Neural cell (in vitro differentiated cells): ENCODE results near the gene RNF148. TPM values are rescaled to one million over a fixed set of nuclear protein-coding genes. Genes with fewer than 3 reads are reported as not detected.

Experiments
- H2AFZ ChIP-seq: fragments of 200-600, 300-800 bp; sonication (generic), shearing (Covaris generic); 2 replicates; pipeline ENCODE4 v1.6.0; 2014; ENCODE audit warnings: low read depth, mild to moderate bottlenecking, antibody characterized with exemption, low read length, moderate library complexity
- H3F3A ChIP-seq: fragments of 200-600 bp; shearing (Covaris generic); 2 replicates; pipeline ENCODE4 v1.6.1; 2016; ENCODE audit warnings: mild to moderate bottlenecking, moderate library complexity, mixed read lengths, antibody characterized with exemption, low read length; ENCODE audit not compliant: insufficient read depth, poor library complexity, severe bottlenecking
- H3K27ac ChIP-seq: fragments of 200-600, 300-800 bp; sonication (generic), shearing (Covaris generic); 2 replicates; pipeline ENCODE4 v1.5.1; 2014; ENCODE audit warnings: mild to moderate bottlenecking, low read length, moderate library complexity
- H3K27me3 ChIP-seq: fragments of 300-800, 200-600 bp; sonication (generic), shearing (Covaris generic); 2 replicates; pipeline ENCODE4 v1.6.0; 2014; ENCODE audit warnings: mild to moderate bottlenecking, low read depth, low read length, moderate library complexity; ENCODE audit not compliant: insufficient read depth
- H3K36me3 ChIP-seq: fragments of 300-800, 200-600 bp; sonication (generic), shearing (Covaris generic); 2 replicates; pipeline ENCODE4 v1.5.1; 2014; ENCODE audit warnings: mild to moderate bottlenecking, antibody characterized with exemption, low read length, moderate library complexity; ENCODE audit not compliant: insufficient read depth
- H3K4me2 ChIP-seq: fragments of 300-800, 200-600 bp; sonication (generic), shearing (Covaris generic); 2 replicates; pipeline ENCODE4 v1.6.0; 2014; ENCODE audit warnings: mild to moderate bottlenecking, low read length
- H3K4me3 ChIP-seq: fragments of 300-800, 200-600 bp; sonication (generic), shearing (Covaris generic); 2 replicates; pipeline ENCODE4 v1.5.1; 2014; ENCODE audit warnings: mild to moderate bottlenecking, low read length, moderate library complexity
- H3K79me2 ChIP-seq: fragments of 200-600 bp; shearing (Covaris generic); replicated peaks from 2 replicates; pipeline ENCODE4 v1.6.0; 2014; ENCODE audit warnings: mild to moderate bottlenecking, low read length, moderate library complexity; ENCODE audit not compliant: insufficient read depth
- H3K9ac ChIP-seq: fragments of 300-800, 200-600 bp; sonication (generic), shearing (Covaris generic); 2 replicates; pipeline ENCODE4 v1.6.1; 2016; ENCODE audit warnings: mild to moderate bottlenecking, low read length, mixed read lengths
- H3K9me2 ChIP-seq: fragments of 200-600 bp; shearing (Covaris generic); 2 replicates; pipeline ENCODE4 v1.6.1; 2016; ENCODE audit warnings: mild to moderate bottlenecking, low read length, mixed read lengths; ENCODE audit not compliant: insufficient read depth
- H3K9me3 ChIP-seq: fragments of 200-600, 300-800 bp; sonication (generic), shearing (Covaris generic); 2 replicates; pipeline ENCODE4 v1.6.1; 2016; ENCODE audit warnings: mild to moderate bottlenecking, mixed run types, low read length, moderate library complexity, mixed read lengths
- H4K20me1 ChIP-seq: fragments of 200-600 bp; shearing (Covaris generic); 2 replicates; pipeline ENCODE4 v1.6.1; 2016; ENCODE audit warnings: mild to moderate bottlenecking, mixed run types; ENCODE audit not compliant: insufficient read depth
- EP300 ChIP-seq: fragments of 450-650 bp; conservative IDR thresholded peaks from 2 replicates; pipeline ENCODE4 v1.6.1; 2014; ENCODE audit warnings: antibody characterized with exemption, mild to moderate bottlenecking, moderate library complexity; ENCODE audit not compliant: poor library complexity, severe bottlenecking
- EZH2 ChIP-seq: fragments of 200-600, 300-800 bp; shearing (Covaris generic), sonication (generic); IDR thresholded peaks from 2 replicates; pipeline ENCODE4 v1.6.1; 2014; ENCODE audit warnings: antibody characterized with exemption, low read length, borderline replicate concordance, mild to moderate bottlenecking; ENCODE audit not compliant: insufficient read depth, poor library complexity, severe bottlenecking
- MXI1 ChIP-seq: fragments of 450-650 bp; conservative IDR thresholded peaks from 2 replicates; pipeline ENCODE4 v1.6.1; 2014; ENCODE audit warnings: antibody characterized with exemption, mild to moderate bottlenecking; ENCODE audit not compliant: poor library complexity, severe bottlenecking
- POLR2AphosphoS5 ChIP-seq: IDR thresholded peaks from 2 replicates; pipeline ENCODE4 v1.6.1; 2012
- RAD21 ChIP-seq: fragments of 450-650 bp; conservative IDR thresholded peaks from 2 replicates; pipeline ENCODE4 v1.6.1; 2014; ENCODE audit warnings: antibody characterized with exemption, mild to moderate bottlenecking, moderate library complexity
- REST ChIP-seq: IDR thresholded peaks from 2 replicates; pipeline ENCODE4 v1.6.1; 2012; ENCODE audit warnings: borderline replicate concordance
- SMC3 ChIP-seq: fragments of 450-650 bp; conservative IDR thresholded peaks from 2 replicates; pipeline ENCODE4 v1.6.1; 2014; ENCODE audit warnings: antibody characterized with exemption, mild to moderate bottlenecking, moderate library complexity; ENCODE audit not compliant: poor library complexity
- TAF1 ChIP-seq: IDR thresholded peaks from 2 replicates; pipeline ENCODE4 v1.6.1; 2012; ENCODE audit warnings: low read depth
- polyA minus RNA-seq: library from RNA; depleted of rRNA, polyadenylated mRNA; stranded (reverse); fragments of >200 nt; gene quantifications from 2 replicates; pipeline ENCODE4 v1.2.3, GENCODE V29; 2014
- polyA plus RNA-seq: library from polyadenylated mRNA; depleted of rRNA; stranded (reverse); fragments of >200 nt; gene quantifications from 2 replicates; pipeline ENCODE4 v1.2.3, GENCODE V29; 2014
- TF ChIP-seq, protein P1 (sequence below): fragments of 450-650 bp; IDR thresholded peaks from 2 replicates; pipeline ENCODE4 v1.5.1; 2014; ENCODE audit warnings: antibody characterized with exemption, mild to moderate bottlenecking, moderate library complexity; ENCODE audit not compliant: poor library complexity, severe bottlenecking

Gene RNF148, protein sequence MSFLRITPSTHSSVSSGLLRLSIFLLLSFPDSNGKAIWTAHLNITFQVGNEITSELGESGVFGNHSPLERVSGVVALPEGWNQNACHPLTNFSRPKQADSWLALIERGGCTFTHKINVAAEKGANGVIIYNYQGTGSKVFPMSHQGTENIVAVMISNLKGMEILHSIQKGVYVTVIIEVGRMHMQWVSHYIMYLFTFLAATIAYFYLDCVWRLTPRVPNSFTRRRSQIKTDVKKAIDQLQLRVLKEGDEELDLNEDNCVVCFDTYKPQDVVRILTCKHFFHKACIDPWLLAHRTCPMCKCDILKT
- 0.25 TPM in 1 of 2 replicates, not detected in the other for polyA plus RNA-seq
- polyA minus RNA-seq: 1.4 TPM in 1 of 2 replicates, not detected in the other

DNA sequence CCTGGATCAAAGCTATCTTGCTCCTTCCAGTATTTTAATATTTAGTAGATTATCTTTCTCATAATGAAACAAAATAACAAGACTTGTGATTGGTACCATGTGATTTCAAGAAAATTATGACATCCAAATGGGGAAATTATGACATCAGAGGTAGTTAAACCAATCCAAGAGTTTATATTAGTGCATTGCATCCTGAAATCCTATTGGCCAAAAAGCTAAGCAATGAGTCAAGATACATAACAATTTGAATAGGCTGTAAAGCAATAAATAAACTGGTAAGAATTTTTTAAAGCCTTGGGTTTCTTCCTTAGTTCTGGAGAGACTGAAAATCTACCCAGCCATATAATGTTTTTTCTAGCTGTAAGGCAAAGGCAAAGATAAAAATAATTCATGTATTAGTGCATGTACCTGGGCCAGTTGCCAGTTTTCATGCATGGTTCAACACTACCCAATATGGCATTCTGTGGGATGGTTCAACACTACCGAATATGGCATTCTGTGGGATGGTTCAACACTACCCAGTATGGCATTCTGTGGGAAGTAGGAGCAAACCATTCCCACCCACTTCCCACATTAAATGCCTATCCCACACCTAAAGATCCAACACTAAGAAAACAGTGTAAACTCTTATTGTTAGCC is at the start of gene RNF148:
Gene RNF148 (minus strand): TSS at position 51 of the 639 bp plus-strand sequence. CDS start 172 bp downstream, outside the sequence.
- Histone ChIP-seq H3K79me2 (no peaks in the 10 kb centered on the region), H3K9me3 (no peaks in the 10 kb centered on the region), H3K4me2 (no peak within 1 kb of the TSS), H3K27ac (no peak within 1 kb of the TSS), H3K27me3 (no peaks in the 10 kb centered on the region), H3F3A (no peaks in the 10 kb centered on the region), H3K9me2 (no peaks in the 10 kb centered on the region), H3K4me3 (no peak within 1 kb of the TSS), H4K20me1 (no peaks in the 10 kb centered on the region), H2AFZ (no peak within 1 kb of the TSS), H3K36me3 (no peaks in the 10 kb centered on the region), H3K9ac (no peak within 1 kb of the TSS)
- no peak for TF ChIP-seq MXI1
- TF ChIP-seq EP300: no peak
- no peak for TF ChIP-seq TAF1
- no peak for TF ChIP-seq RAD21
- no peak for TF ChIP-seq SMC3
- TF ChIP-seq EZH2: no peak
- TF ChIP-seq REST: no peak
- TF ChIP-seq, protein P1, sequence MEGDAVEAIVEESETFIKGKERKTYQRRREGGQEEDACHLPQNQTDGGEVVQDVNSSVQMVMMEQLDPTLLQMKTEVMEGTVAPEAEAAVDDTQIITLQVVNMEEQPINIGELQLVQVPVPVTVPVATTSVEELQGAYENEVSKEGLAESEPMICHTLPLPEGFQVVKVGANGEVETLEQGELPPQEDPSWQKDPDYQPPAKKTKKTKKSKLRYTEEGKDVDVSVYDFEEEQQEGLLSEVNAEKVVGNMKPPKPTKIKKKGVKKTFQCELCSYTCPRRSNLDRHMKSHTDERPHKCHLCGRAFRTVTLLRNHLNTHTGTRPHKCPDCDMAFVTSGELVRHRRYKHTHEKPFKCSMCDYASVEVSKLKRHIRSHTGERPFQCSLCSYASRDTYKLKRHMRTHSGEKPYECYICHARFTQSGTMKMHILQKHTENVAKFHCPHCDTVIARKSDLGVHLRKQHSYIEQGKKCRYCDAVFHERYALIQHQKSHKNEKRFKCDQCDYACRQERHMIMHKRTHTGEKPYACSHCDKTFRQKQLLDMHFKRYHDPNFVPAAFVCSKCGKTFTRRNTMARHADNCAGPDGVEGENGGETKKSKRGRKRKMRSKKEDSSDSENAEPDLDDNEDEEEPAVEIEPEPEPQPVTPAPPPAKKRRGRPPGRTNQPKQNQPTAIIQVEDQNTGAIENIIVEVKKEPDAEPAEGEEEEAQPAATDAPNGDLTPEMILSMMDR: no peak
- no peak for TF ChIP-seq POLR2AphosphoS5

- Histone ChIP-seq H3K79me2 (no peaks in the 10 kb centered on the region), H3K27me3 (no peaks in the 10 kb centered on the region), H3K36me3 (no peaks in the 10 kb centered on the region), H3K4me2 (no peak overlapping the region), H3K9me2 (no peaks in the 10 kb centered on the region), H3K9me3 (no peaks in the 10 kb centered on the region), H4K20me1 (no peaks in the 10 kb centered on the region), H3K4me3 (no peak overlapping the region), H3K9ac (no peak overlapping the region), H3F3A (no peaks in the 10 kb centered on the region), H2AFZ (no peak overlapping the region), H3K27ac (no peak overlapping the region)
- TF ChIP-seq RAD21 (no peak), SMC3 (no peak), TAF1 (no peak), EP300 (no peak), REST (no peak), POLR2AphosphoS5 (no peak), EZH2 (no peak), MXI1 (no peak)
- TF ChIP-seq, protein P1: no peak
Measured at GRCh38 chr7:122750389-122750788, 47.7 kb upstream of the RNF148 start.
